ENCODE measurements around the gene RPL14. TPM values are rescaled to one million over a fixed set of nuclear protein-coding genes. Genes with fewer than 3 reads are reported as not detected.
A peak's percentile ranks its signal among the peaks of the same experiment; 100 is the strongest.

The RPL14 gene
- total and polyA plus RNA-seq, 3 experiments from 2014 or later = 1,404 to 2,774 (median 2,691) TPM

DNA sequence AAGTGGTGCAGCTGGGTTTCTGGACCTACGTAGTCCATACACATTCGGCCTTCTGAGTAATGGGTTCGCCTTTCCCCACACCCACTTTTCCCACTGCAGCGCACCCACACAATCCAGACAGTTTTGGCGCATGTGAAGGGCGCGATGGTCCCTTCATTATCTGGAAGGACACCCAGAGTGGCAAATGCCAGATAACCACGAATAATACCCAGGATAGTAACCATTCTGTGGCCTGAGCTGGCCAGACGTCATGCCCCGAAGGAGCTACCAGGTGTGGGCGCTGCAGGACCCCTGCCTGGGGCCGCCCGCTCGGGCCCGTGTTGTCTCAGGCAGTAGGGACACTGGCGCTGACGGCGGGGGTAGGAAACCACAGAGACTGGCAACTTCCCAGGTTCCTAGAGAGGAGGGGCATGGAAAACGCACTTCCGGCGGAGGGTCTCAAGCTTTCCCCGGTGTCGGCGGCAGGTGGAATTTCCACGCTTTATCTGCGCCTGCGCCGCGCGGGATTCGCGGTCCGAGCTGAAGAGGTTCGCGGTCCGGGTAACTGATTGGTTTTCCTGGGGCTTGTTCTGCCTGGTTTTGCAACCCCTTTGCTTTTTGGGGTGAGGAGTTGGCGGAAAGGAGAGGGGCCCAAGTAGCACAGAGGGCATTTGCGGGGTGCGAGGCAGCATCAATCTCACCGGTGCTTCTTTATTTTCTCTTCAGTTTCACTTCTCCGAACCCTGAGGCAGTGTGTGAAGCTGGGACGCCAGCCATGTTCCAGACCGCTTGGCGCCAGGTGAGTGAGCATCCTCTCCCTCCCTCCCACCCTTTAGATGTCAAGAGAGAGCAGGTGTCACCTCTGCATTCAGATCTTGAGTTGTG lies 48.7 kb downstream of the RPL14 start, which contains the start of gene ZNF620:
Gene ZNF620 (plus strand): TSS at position 441 of the 864 bp plus-strand sequence. CDS start 314 bp downstream, at position 755.
- peaks cover 15 to 21% (median 20%) of the 10 kb centered on the region in 3 donors for H3K4me1 Mint-ChIP-seq
- H3K4me1 ChIP-seq (ENCODE audit: insufficient read depth, low read length) = peaks cover 10% of the 10 kb centered on the region
- ChIA-PET CTCF (interaction anchor here (0.7 to 1.5 kb wide), 5 partner anchors 18 to 53 kb away, joined by 3 to 8 read pairs (median 4); partner anchors contain the start of genes ZNF619 and ZNF621), POLR2A (interaction anchor here (0.5 to 1.5 kb wide), 7 partner anchors 18 to 697 kb away, joined by 3 to 5 read pairs (median 4); partner anchors contain the start of gene ZNF621)
- H3K36me3 ChIP-seq (ENCODE audit: insufficient read depth, low read length) = no peaks in the 10 kb centered on the region
- H3K27ac Mint-ChIP-seq = peak within 1 kb of the TSS in 7 of 8 donors; percentile 23 to 97 (median 90)
- H3K27me3 Mint-ChIP-seq = no peaks in the 10 kb centered on the region
- no peaks in the 10 kb centered on the region for H3K9me3 Mint-ChIP-seq
- peak within 1 kb of the TSS; percentile 21 for H3K27ac ChIP-seq (ENCODE audit: low read depth, low read length)
- H3K36me3 Mint-ChIP-seq = peaks cover 3 to 9% (median 5%) of the 10 kb centered on the region in 3 donors
- peak within 1 kb of the TSS; percentile 79 for H3K4me3 ChIP-seq (ENCODE audit: low read length)
- no peaks in the 10 kb centered on the region for H3K9me3 ChIP-seq (ENCODE audit: low read length)
- peak; percentile 26 to 68 (median 34) for DNase-seq
- no peaks in the 10 kb centered on the region for H3K27me3 ChIP-seq (ENCODE audit: insufficient read depth, low read length, poor library complexity, severe bottlenecking)
- H3K4me3 Mint-ChIP-seq = peak within 1 kb of the TSS; percentile 93 to 98 (median 97)

DNA sequence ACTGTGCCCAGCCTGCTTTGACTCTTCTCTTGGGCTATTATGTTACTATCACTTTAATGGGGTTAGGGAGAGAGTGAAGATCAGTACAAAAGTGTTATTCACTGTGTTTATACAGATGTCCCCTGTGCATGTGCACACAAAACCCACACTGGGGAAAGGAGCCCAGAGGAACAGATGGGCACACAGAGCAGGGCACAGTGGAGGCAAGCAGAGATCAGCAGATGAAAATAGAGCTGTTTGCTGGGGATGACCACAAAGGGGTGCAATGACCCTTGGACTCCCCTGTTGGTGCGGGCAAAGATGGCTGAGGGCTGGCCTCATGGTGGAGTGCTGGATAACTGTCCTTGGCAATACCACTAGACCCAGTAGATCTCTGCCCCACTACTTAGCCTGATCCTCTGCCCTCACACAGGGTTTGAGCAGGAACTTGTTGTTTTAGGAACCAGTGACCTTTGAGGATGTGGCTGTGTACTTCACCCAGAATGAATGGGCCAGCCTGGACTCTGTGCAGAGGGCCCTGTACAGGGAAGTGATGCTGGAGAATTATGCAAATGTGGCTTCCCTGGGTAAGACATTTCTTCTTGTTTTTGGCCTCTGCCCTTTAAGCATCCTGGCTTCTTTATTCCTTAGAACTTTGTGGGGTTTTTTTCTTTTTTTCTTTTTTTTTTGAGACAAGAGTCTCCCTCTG lies 54.0 kb downstream of the RPL14 start:
- Histone ChIP-seq H3K4me3 (ENCODE audit: low read length) (no peak overlapping the region), H3K27ac (ENCODE audit: low read depth, low read length) (no peak overlapping the region), H3K4me1 (ENCODE audit: insufficient read depth, low read length) (peaks cover 7% of the 10 kb centered on the region), H3K36me3 (ENCODE audit: insufficient read depth, low read length) (no peaks in the 10 kb centered on the region), H3K27me3 (ENCODE audit: insufficient read depth, low read length, poor library complexity, severe bottlenecking) (no peaks in the 10 kb centered on the region), H3K9me3 (ENCODE audit: low read length) (no peaks in the 10 kb centered on the region)
- H3K4me3 Mint-ChIP-seq = no peak overlapping the region
- no peaks in the 10 kb centered on the region for H3K27me3 Mint-ChIP-seq
- H3K27ac Mint-ChIP-seq = no peak overlapping the region
- peaks cover 14 to 38% (median 18%) of the 10 kb centered on the region in 3 donors for H3K36me3 Mint-ChIP-seq
- peaks cover 7 to 8% (median 8%) of the 10 kb centered on the region in 3 donors for H3K4me1 Mint-ChIP-seq
- ChIA-PET POLR2A (no interaction called here), CTCF (no interaction called here)
- no peaks in the 10 kb centered on the region for H3K9me3 Mint-ChIP-seq
- DNase-seq = no peak

DNA sequence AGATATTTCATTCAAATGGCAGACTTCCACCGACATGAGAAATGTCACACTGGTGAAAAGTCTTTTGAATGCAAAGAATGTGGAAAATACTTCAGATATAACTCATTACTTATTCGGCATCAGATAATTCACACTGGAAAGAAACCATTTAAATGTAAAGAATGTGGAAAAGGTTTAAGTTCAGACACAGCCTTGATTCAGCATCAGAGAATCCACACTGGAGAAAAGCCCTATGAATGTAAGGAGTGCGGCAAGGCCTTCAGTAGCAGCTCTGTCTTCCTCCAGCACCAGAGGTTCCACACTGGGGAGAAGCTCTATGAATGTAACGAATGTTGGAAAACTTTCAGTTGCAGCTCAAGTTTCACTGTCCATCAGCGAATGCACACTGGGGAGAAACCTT lies 59.1 kb downstream of the RPL14 start:
- no peaks in the 10 kb centered on the region for H3K36me3 ChIP-seq (ENCODE audit: insufficient read depth, low read length)
- no peaks in the 10 kb centered on the region for H3K4me1 ChIP-seq (ENCODE audit: insufficient read depth, low read length)
- H3K27ac Mint-ChIP-seq = no peak overlapping the region
- POLR2A ChIA-PET = no interaction called here
- no peaks in the 10 kb centered on the region for H3K9me3 ChIP-seq (ENCODE audit: low read length)
- no peak overlapping the region for H3K27ac ChIP-seq (ENCODE audit: low read depth, low read length)
- H3K4me3 ChIP-seq (ENCODE audit: low read length) = no peak overlapping the region
- no peaks in the 10 kb centered on the region for H3K27me3 Mint-ChIP-seq
- no peak overlapping the region for H3K4me3 Mint-ChIP-seq
- H3K4me1 Mint-ChIP-seq = no peaks in the 10 kb centered on the region
- no peak for DNase-seq
- no peaks in the 10 kb centered on the region for H3K27me3 ChIP-seq (ENCODE audit: insufficient read depth, low read length, poor library complexity, severe bottlenecking)
- H3K36me3 Mint-ChIP-seq = peaks cover 11 to 38% (median 16%) of the 10 kb centered on the region in 3 donors
- CTCF ChIA-PET = no interaction called here
- H3K9me3 Mint-ChIP-seq = no peaks in the 10 kb centered on the region

DNA sequence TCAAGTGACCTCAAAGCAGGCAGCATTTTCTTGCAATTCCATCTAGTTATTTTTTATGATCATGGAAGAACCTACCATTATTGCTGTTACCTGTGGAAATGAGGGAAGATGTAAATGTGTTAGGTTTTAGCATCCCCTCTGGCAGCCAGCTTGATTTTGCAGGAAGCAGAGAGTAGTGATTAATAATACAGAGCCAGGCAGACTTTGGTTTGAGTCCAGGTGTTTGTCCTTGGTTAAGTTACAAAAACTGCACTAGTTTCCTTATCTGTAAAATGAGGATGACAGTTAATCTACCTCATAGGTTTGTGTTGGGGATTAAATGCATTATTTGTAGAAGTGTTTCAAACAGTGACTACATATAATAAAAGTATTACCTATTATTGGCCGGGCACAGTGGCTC lies 60.9 kb downstream of the RPL14 start:
- Mint-ChIP-seq H3K36me3 (peaks cover 11 to 30% (median 14%) of the 10 kb centered on the region in 3 donors), H3K9me3 (no peaks in the 10 kb centered on the region), H3K27me3 (no peaks in the 10 kb centered on the region), H3K4me1 (no peaks in the 10 kb centered on the region), H3K27ac (peak overlapping the region in 1 of 8 donors; percentile 22), H3K4me3 (no peak overlapping the region)
- no peaks in the 10 kb centered on the region for H3K9me3 ChIP-seq (ENCODE audit: low read length)
- ChIA-PET CTCF (no interaction called here), POLR2A (no interaction called here)
- H3K27me3 ChIP-seq (ENCODE audit: insufficient read depth, low read length, poor library complexity, severe bottlenecking) = no peaks in the 10 kb centered on the region
- no peaks in the 10 kb centered on the region for H3K4me1 ChIP-seq (ENCODE audit: insufficient read depth, low read length)
- H3K36me3 ChIP-seq (ENCODE audit: insufficient read depth, low read length) = no peaks in the 10 kb centered on the region
- DNase-seq = no peak
- H3K27ac ChIP-seq (ENCODE audit: low read depth, low read length) = no peak overlapping the region
- H3K4me3 ChIP-seq (ENCODE audit: low read length) = no peak overlapping the region

Other genes starting within 250 kb of the RPL14 start
- gene EIF1B, start 147.6 kb upstream of the RPL14 start, total RNA-seq = 10 to 100 TPM; 76.4 to 81.4 TPM
- gene EIF1B, start 147.6 kb upstream of the RPL14 start, polyA plus RNA-seq = 57.1 TPM
- gene ENTPD3, start 70.2 kb upstream of the RPL14 start, total RNA-seq = not detected
- gene ENTPD3, start 70.2 kb upstream of the RPL14 start, polyA plus RNA-seq = not detected
- 1 to 10 TPM; 7.7 to 9.6 TPM for gene ZNF619, start 19.8 kb downstream of the RPL14 start, total RNA-seq
- gene ZNF619, start 19.8 kb downstream of the RPL14 start, polyA plus RNA-seq = 3.5 TPM
- 1 to 10 TPM; 7.1 to 7.6 TPM for gene ZNF620, start 48.7 kb downstream of the RPL14 start, total RNA-seq
- gene ZNF620, start 48.7 kb downstream of the RPL14 start, polyA plus RNA-seq = 2.9 TPM
- gene ZNF621, start 67.6 kb downstream of the RPL14 start, total RNA-seq = 10 to 100 TPM; 20.7 to 22.5 TPM
- 3.2 TPM for gene ZNF621, start 67.6 kb downstream of the RPL14 start, polyA plus RNA-seq